GM12891 (cell line): ENCODE measurements around the gene CBR4. TPM values are rescaled to one million over a fixed set of nuclear protein-coding genes. Genes with fewer than 3 reads are reported as not detected.

Experiments
- DNase-seq: peaks from one replicate; pipeline ENCODE4 v3.0.0; 2011; ENCODE audit warnings: low spot score; ENCODE audit not compliant: insufficient read length
- FAIRE-seq: peaks from 2 replicates; lab custom pipeline; 2011; peaks lifted over from hg19 to GRCh38; lab: Jason Lieb, UNC
- PAX5 ChIP-seq: IDR thresholded peaks from 2 replicates; pipeline ENCODE4 v1.6.1; 2011; ENCODE audit warnings: low read length, moderate library complexity, mild to moderate bottlenecking; ENCODE audit not compliant: insufficient read depth, severe bottlenecking
- POLR2A ChIP-seq: IDR thresholded peaks from 2 replicates; pipeline ENCODE4 v1.6.1; 2011; ENCODE audit warnings: low read depth, low read length, control low read depth
- POLR2AphosphoS5 ChIP-seq: IDR thresholded peaks from 2 replicates; pipeline ENCODE4 v1.6.1; 2011; ENCODE audit warnings: low read depth, low read length, control low read depth
- POU2F2 ChIP-seq: IDR thresholded peaks from 2 replicates; pipeline ENCODE4 v1.6.1; 2011; ENCODE audit warnings: low read depth, mild to moderate bottlenecking, control low read depth, low read length, moderate library complexity
- SPI1 ChIP-seq: IDR thresholded peaks from 2 replicates; pipeline ENCODE4 v1.6.1; 2011; ENCODE audit warnings: low read depth, low read length, control low read depth
- TAF1 ChIP-seq: IDR thresholded peaks from 2 replicates; pipeline ENCODE4 v1.6.1; 2011; ENCODE audit warnings: low read depth, low read length, control low read depth
- polyA plus RNA-seq: library from polyadenylated mRNA; unstranded; fragments of >200 nt; gene quantifications from one replicate; pipeline ENCODE4 v1.2.1, GENCODE V29; 2012; ENCODE audit warnings: low read depth, missing spikeins, inconsistent platforms; ENCODE audit not compliant: missing spikeins

Gene CBR4
- polyA plus RNA-seq = 8.9 TPM

GRCh38 chr4:169010125-169011023 lies at the start of gene CBR4:
TSS of gene CBR4 (minus strand) at chr4:169010255. CDS start at chr4:169010089, 166 bp downstream.
- FAIRE-seq (peak; percentile 99), DNase-seq (peak; percentile 71)
- TF ChIP-seq POLR2AphosphoS5 (peak; percentile 70; the same call in 1 of the 2 replicates), POU2F2 (peak; percentile 23; the same call in 1 of the 2 replicates), POLR2A (peak; percentile 87), SPI1 (peak; percentile 79), TAF1 (0 out of 2 replicates have a peak, but pooled peaks have one; percentile 33), PAX5 (no peak)

GRCh38 chr4:169059306-169060211 lies 49.5 kb upstream of the CBR4 start:
- DNase-seq (no peak), FAIRE-seq (no peak)
- TF ChIP-seq POLR2A (no peak), POLR2AphosphoS5 (no peak), TAF1 (no peak), PAX5 (no peak), SPI1 (no peak), POU2F2 (no peak)

GRCh38 chr4:169058312-169058711 lies 48.3 kb upstream of the CBR4 start:
- FAIRE-seq (no peak), DNase-seq (no peak)
- TF ChIP-seq PAX5 (no peak), SPI1 (no peak), POLR2A (no peak), TAF1 (no peak)

- TF ChIP-seq POLR2AphosphoS5 (no peak), TAF1 (no peak), SPI1 (no peak)
- FAIRE-seq = no peak
- DNase-seq = no peak
Measured at GRCh38 chr4:169054879-169055278, 44.8 kb upstream of the CBR4 start.

GRCh38 chr4:169052594-169052945 lies 42.5 kb upstream of the CBR4 start:
- DNase-seq (no peak), FAIRE-seq (no peak)
- TF ChIP-seq POU2F2 = no peak
- TF ChIP-seq PAX5 = no peak
- TF ChIP-seq SPI1 = no peak
- no peak for TF ChIP-seq POLR2AphosphoS5
- TF ChIP-seq TAF1 = no peak
- TF ChIP-seq POLR2A = no peak

GRCh38 chr4:169051761-169052593 lies 41.9 kb upstream of the CBR4 start:
- DNase-seq = no peak

GRCh38 chr4:169050881-169051760 lies 41.1 kb upstream of the CBR4 start:
- DNase-seq = no peak
- no peak for FAIRE-seq
- TF ChIP-seq TAF1 (no peak), PAX5 (no peak), POLR2A (no peak), SPI1 (no peak), POLR2AphosphoS5 (no peak), POU2F2 (no peak)

More at GRCh38 chr4:169051761-169052593, 41.9 kb upstream of the CBR4 start:
- no peak for TF ChIP-seq POLR2A
- no peak for TF ChIP-seq TAF1
- TF ChIP-seq PAX5 = no peak
- no peak for FAIRE-seq

GRCh38 chr4:169050284-169050683 lies 40.2 kb upstream of the CBR4 start:
- TF ChIP-seq POLR2AphosphoS5 = no peak
- no peak for TF ChIP-seq SPI1

More at GRCh38 chr4:169050284-169050683, 40.2 kb upstream of the CBR4 start:
- DNase-seq = no peak
- no peak for FAIRE-seq
